ENCODE measurements around the gene PVRIG.
"Not testable (repeated sequence)": the region's sequence is repeated elsewhere in the genome, so short reads cannot be mapped to it uniquely, and the experiment has no call there.

Gene PVRIG

GRCh38 chr7:100192969-100193368 is 26.8 kb upstream of the PVRIG start:
- in situ Hi-C loops (cut with MboI; ENCODE audit: low sequenced_read_pairs): no loop called here

- in situ Hi-C loops (cut with MboI; ENCODE audit: low sequenced_read_pairs): no loop called here
Measured at GRCh38 chr7:100195222-100195621, 24.5 kb upstream of the PVRIG start.

- in situ Hi-C loops (cut with MboI; ENCODE audit: low sequenced_read_pairs): not testable (repeated sequence)
Measured at GRCh38 chr7:100195901-100196322, 23.8 kb upstream of the PVRIG start.

- in situ Hi-C loops (cut with MboI; ENCODE audit: low sequenced_read_pairs): no loop called here
Measured at GRCh38 chr7:100198266-100198665, 21.5 kb upstream of the PVRIG start.

- in situ Hi-C loops (cut with MboI; ENCODE audit: low sequenced_read_pairs): loop anchor here (5.0 to 25.0 kb wide), 2 partner anchors 63 to 213 kb away; partner anchors contain the start of gene AZGP1
Measured at GRCh38 chr7:100200693-100201092, 19.1 kb upstream of the PVRIG start.

GRCh38 chr7:100204454-100204853 is 15.3 kb upstream of the PVRIG start:
- in situ Hi-C loops (cut with MboI; ENCODE audit: low sequenced_read_pairs): loop anchor here (5.0 to 25.0 kb wide), 2 partner anchors 67 to 217 kb away; partner anchors contain the start of gene AZGP1

GRCh38 chr7:100208911-100209408 is 10.8 kb upstream of the PVRIG start:
- in situ Hi-C loops (cut with MboI; ENCODE audit: low sequenced_read_pairs): loop anchor here (25.0 kb wide), 1 partner anchor 222 kb away; the partner anchor contains the start of gene AZGP1

- in situ Hi-C loops (cut with MboI; ENCODE audit: low sequenced_read_pairs): loop anchor here (25.0 kb wide), 1 partner anchor 222 kb away; the partner anchor contains the start of gene AZGP1
Measured at GRCh38 chr7:100209493-100209892, 10.3 kb upstream of the PVRIG start.

- in situ Hi-C loops (cut with MboI; ENCODE audit: low sequenced_read_pairs): loop anchor here (25.0 kb wide), 1 partner anchor 224 kb away; the partner anchor contains the start of gene AZGP1
Measured at GRCh38 chr7:100210805-100211204, 8.9 kb upstream of the PVRIG start.

- in situ Hi-C loops (cut with MboI; ENCODE audit: low sequenced_read_pairs): loop anchor here (25.0 kb wide), 1 partner anchor 224 kb away; the partner anchor contains the start of gene AZGP1
Measured at GRCh38 chr7:100211342-100211780, 8.4 kb upstream of the PVRIG start.

- in situ Hi-C loops (cut with MboI; ENCODE audit: low sequenced_read_pairs): loop anchor here (25.0 kb wide), 1 partner anchor 225 kb away; the partner anchor contains the start of gene AZGP1
Measured at GRCh38 chr7:100212631-100213286, 7.0 kb upstream of the PVRIG start.

GRCh38 chr7:100213672-100214071 is 6.1 kb upstream of the PVRIG start:
- in situ Hi-C loops (cut with MboI; ENCODE audit: low sequenced_read_pairs): loop anchor here (25.0 kb wide), 1 partner anchor 226 kb away; the partner anchor contains the start of gene AZGP1

GRCh38 chr7:100214356-100214755 is 5.4 kb upstream of the PVRIG start:
- in situ Hi-C loops (cut with MboI; ENCODE audit: low sequenced_read_pairs): loop anchor here (25.0 kb wide), 1 partner anchor 227 kb away; the partner anchor contains the start of gene AZGP1

- in situ Hi-C loops (cut with MboI; ENCODE audit: low sequenced_read_pairs): loop anchor here (25.0 kb wide), 1 partner anchor 229 kb away; the partner anchor contains the start of gene AZGP1
Measured at GRCh38 chr7:100215895-100216294, 3.9 kb upstream of the PVRIG start.

- in situ Hi-C loops (cut with MboI; ENCODE audit: low sequenced_read_pairs): loop anchor here (25.0 kb wide), 1 partner anchor 231 kb away; the partner anchor contains the start of gene AZGP1
Measured at GRCh38 chr7:100217934-100218333, 1.8 kb upstream of the PVRIG start.

- in situ Hi-C loops (cut with MboI; ENCODE audit: low sequenced_read_pairs): loop anchor here (25.0 kb wide), 1 partner anchor 232 kb away; the partner anchor contains the start of gene AZGP1
Measured at GRCh38 chr7:100219271-100219737, 445 bp upstream of the PVRIG start.

- in situ Hi-C loops (cut with MboI; ENCODE audit: low sequenced_read_pairs): loop anchor here (25.0 kb wide), 1 partner anchor 233 kb away; the partner anchor contains the start of gene AZGP1
Measured at GRCh38 chr7:100220586-100221230, 959 bp downstream of the PVRIG start.

GRCh38 chr7:100221231-100221718 is 1.5 kb downstream of the PVRIG start:
- in situ Hi-C loops (cut with MboI; ENCODE audit: low sequenced_read_pairs): loop anchor here (25.0 kb wide), 1 partner anchor 234 kb away; the partner anchor contains the start of gene AZGP1

- in situ Hi-C loops (cut with MboI; ENCODE audit: low sequenced_read_pairs): loop anchor here (25.0 kb wide), 1 partner anchor 235 kb away; the partner anchor contains the start of gene AZGP1
Measured at GRCh38 chr7:100221767-100222444, 2.2 kb downstream of the PVRIG start.

Measured in HL-60/S4 (cell line).